Smooth muscle cell (in vitro differentiated cells): ENCODE results near the gene TMEM217. TPM values are rescaled to one million over a fixed set of nuclear protein-coding genes. Genes with fewer than 3 reads are reported as not detected.
A peak's percentile ranks its signal among the peaks of the same experiment; 100 is the strongest.

Experiments
- DNase-seq: peaks from one replicate; lab custom pipeline; 2025; ENCODE audit not compliant: unreplicated experiment; lab: John Stamatoyannopoulos, UW
- H2AFZ ChIP-seq: fragments of 200-600 bp; sonication (generic); 2 replicates; pipeline ENCODE4 v1.6.0; 2016; ENCODE audit warnings: antibody characterized with exemption, low read depth, mild to moderate bottlenecking
- H3F3A ChIP-seq: fragments of 200-600 bp; sonication (generic); 2 replicates; pipeline ENCODE4 v1.6.0; 2017; ENCODE audit warnings: antibody characterized with exemption, low read depth
- H3K27ac ChIP-seq: fragments of 200-600 bp; sonication (generic); 2 replicates; pipeline ENCODE4 v1.5.1; 2016; ENCODE audit warnings: low read depth, mild to moderate bottlenecking
- H3K27me3 ChIP-seq: fragments of 200-600 bp; sonication (generic); 2 replicates; pipeline ENCODE4 v1.6.1; 2016; ENCODE audit warnings: low read depth, mild to moderate bottlenecking
- H3K36me3 ChIP-seq: fragments of 200-600 bp; sonication (generic); 2 replicates; pipeline ENCODE4 v1.5.1; 2016; ENCODE audit warnings: low read depth
- H3K4me1 ChIP-seq: fragments of 200-600 bp; sonication (generic); 2 replicates; pipeline ENCODE4 v1.5.1; 2016; ENCODE audit warnings: low read depth
- H3K4me2 ChIP-seq: fragments of 200-600 bp; sonication (generic); 2 replicates; pipeline ENCODE4 v1.6.0; 2016; ENCODE audit warnings: mild to moderate bottlenecking
- H3K4me3 ChIP-seq: fragments of 200-600 bp; sonication (generic); 2 replicates; pipeline ENCODE4 v1.5.1; 2016; ENCODE audit warnings: mild to moderate bottlenecking
- H3K79me2 ChIP-seq: fragments of 200-600 bp; sonication (generic); 2 replicates; pipeline ENCODE4 v1.6.0; 2016; ENCODE audit warnings: low read depth, mild to moderate bottlenecking
- H3K9ac ChIP-seq: fragments of 200-600 bp; sonication (generic); 2 replicates; pipeline ENCODE4 v1.6.0; 2016; ENCODE audit warnings: low read depth
- H3K9me3 ChIP-seq: fragments of 200-600 bp; sonication (generic); replicated peaks from 2 replicates; pipeline ENCODE4 v1.5.1; 2016; ENCODE audit warnings: low read depth
- H4K20me1 ChIP-seq: fragments of 200-600 bp; sonication (generic); 2 replicates; pipeline ENCODE4 v1.6.0; 2016; ENCODE audit warnings: low read depth
- CTCF ChIP-seq: fragments of 200-600 bp; sonication (generic); IDR thresholded peaks from 2 replicates; pipeline ENCODE4 v1.5.1; 2017; ENCODE audit warnings: borderline replicate concordance, mild to moderate bottlenecking, antibody characterized with exemption; ENCODE audit not compliant: insufficient read depth, poor library complexity, severe bottlenecking
- WGBS: methylation state at CpG from one replicate; pipeline ENCODE4 v1.1.7; 2016; ENCODE audit warnings: low lambda C conversion rate; 5-methylcytosine and 5-hydroxymethylcytosine counted together
- polyA plus RNA-seq: library from polyadenylated mRNA; unstranded; fragments of >200 nt; fragmentation: Nextera tagmentation; extraction: Ambion mirVana; gene quantifications from 2 replicates; pipeline ENCODE4 v1.2.1, GENCODE V29; 2016
- total RNA-seq: library from RNA; depleted of rRNA; stranded (reverse); fragments of >200 nt; gene quantifications from 2 replicates; pipeline ENCODE4 v1.2.3, GENCODE V29; 2014

TMEM217 gene
- total and polyA plus RNA-seq, 2 experiments from 2014 or later: 0.31 to 1.2 TPM

- no peak overlapping the region for H3K4me3 ChIP-seq
- H3K4me1 ChIP-seq: peaks cover 9% of the 10 kb centered on the region
- peak overlapping the region; percentile 89 for H3K9ac ChIP-seq
- 23% methylated on average over 4 of the region's 4 CpGs for WGBS
- H2AFZ ChIP-seq: no peak overlapping the region
- peak overlapping the region; percentile 94 for H3K27ac ChIP-seq
- no peaks in the 10 kb centered on the region for H3K9me3 ChIP-seq
- H3K4me2 ChIP-seq: peak overlapping the region; percentile 72
- no peaks in the 10 kb centered on the region for H4K20me1 ChIP-seq
- H3K79me2 ChIP-seq: no peaks in the 10 kb centered on the region
- H3F3A ChIP-seq: peaks cover 38% of the 10 kb centered on the region
- peak; percentile 37 for DNase-seq
- no peaks in the 10 kb centered on the region for H3K36me3 ChIP-seq
- no peak for TF ChIP-seq CTCF
- H3K27me3 ChIP-seq: no peaks in the 10 kb centered on the region
Observed at GRCh38 chr6:37239950-37240713, 17.8 kb downstream of the TMEM217 start.

- Histone ChIP-seq H3K9ac (peak overlapping the region; percentile 89), H3K4me1 (peaks cover 9% of the 10 kb centered on the region), H3K27ac (peak overlapping the region; percentile 94), H3F3A (peaks cover 38% of the 10 kb centered on the region), H3K79me2 (no peaks in the 10 kb centered on the region), H3K4me2 (peak overlapping the region; percentile 72), H4K20me1 (no peaks in the 10 kb centered on the region), H2AFZ (no peak overlapping the region), H3K9me3 (no peaks in the 10 kb centered on the region), H3K4me3 (no peak overlapping the region), H3K36me3 (no peaks in the 10 kb centered on the region), H3K27me3 (no peaks in the 10 kb centered on the region)
- no peak for TF ChIP-seq CTCF
- DNase-seq: no peak
- 93% methylated on average over 3 of the region's 3 CpGs for WGBS
Observed at GRCh38 chr6:37239526-37239925, 18.4 kb downstream of the TMEM217 start.

GRCh38 chr6:37238381-37238780, 19.6 kb downstream of the TMEM217 start:
- peak overlapping the region; percentile 94 for H3K27ac ChIP-seq

More at GRCh38 chr6:37238381-37238780, 19.6 kb downstream of the TMEM217 start:
- no peak for TF ChIP-seq CTCF
- no peak overlapping the region for H3K4me3 ChIP-seq
- no peak overlapping the region for H3K4me2 ChIP-seq
- peaks cover 9% of the 10 kb centered on the region for H3K4me1 ChIP-seq
- WGBS: 93% methylated on average over 1 of the region's 1 CpG
- H3K79me2 ChIP-seq: no peaks in the 10 kb centered on the region
- no peaks in the 10 kb centered on the region for H3K27me3 ChIP-seq
- H3F3A ChIP-seq: peaks cover 33% of the 10 kb centered on the region
- H3K36me3 ChIP-seq: no peaks in the 10 kb centered on the region
- H2AFZ ChIP-seq: no peak overlapping the region
- no peak overlapping the region for H3K9ac ChIP-seq
- H3K9me3 ChIP-seq: no peaks in the 10 kb centered on the region
- H4K20me1 ChIP-seq: no peaks in the 10 kb centered on the region
- DNase-seq: no peak
